Measurements from ENCODE around the gene CDH15. TPM values are rescaled to one million over a fixed set of nuclear protein-coding genes. Genes with fewer than 3 reads are reported as not detected.

CDH15 gene
- polyA plus RNA-seq, 2 of the 4 experiments (the other 2 are of a cell fraction): 0.05 to 0.08 TPM

- Histone ChIP-seq H3K27ac (no peak overlapping the region), H3K4me2 (no peak overlapping the region), H3K4me1 (no peaks in the 10 kb centered on the region), H3K9me3 (no peaks in the 10 kb centered on the region), H3K4me3 (no peak overlapping the region)
- TF ChIP-seq CEBPB (IDR thresholded peaks at IDR 0.05): no peak
- no peak for TF ChIP-seq CHD4 (IDR thresholded peaks at IDR 0.05; ENCODE audit: borderline replicate concordance)
- TF ChIP-seq, protein P1, sequence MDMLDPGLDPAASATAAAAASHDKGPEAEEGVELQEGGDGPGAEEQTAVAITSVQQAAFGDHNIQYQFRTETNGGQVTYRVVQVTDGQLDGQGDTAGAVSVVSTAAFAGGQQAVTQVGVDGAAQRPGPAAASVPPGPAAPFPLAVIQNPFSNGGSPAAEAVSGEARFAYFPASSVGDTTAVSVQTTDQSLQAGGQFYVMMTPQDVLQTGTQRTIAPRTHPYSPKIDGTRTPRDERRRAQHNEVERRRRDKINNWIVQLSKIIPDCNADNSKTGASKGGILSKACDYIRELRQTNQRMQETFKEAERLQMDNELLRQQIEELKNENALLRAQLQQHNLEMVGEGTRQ (IDR thresholded peaks at IDR 0.05): no peak
- no peak for TF ChIP-seq CHD2 (IDR thresholded peaks at IDR 0.05; ENCODE audit: low read length, partially characterized antibody)
- TF ChIP-seq PHF8 (IDR thresholded peaks at IDR 0.05; ENCODE audit: borderline replicate concordance, low read depth): no peak
- no peak for TF ChIP-seq POLR2AphosphoS2 (conservative IDR thresholded peaks at IDR 0.05; ENCODE audit: low read length)
- WGBS (ENCODE audit: missing lambda C conversion rate): 92% methylated on average over 11 of the region's 12 CpGs
- DNase-seq (ENCODE audit: low read depth in 1 of 2, low spot score in 1 of 2): no peak
- CTCF ChIA-PET: no interaction called here
- no peak for ATAC-seq
- POLR2A ChIA-PET: no interaction called here
- FAIRE-seq: no peak
These were observed 31.6 kb upstream of the CDH15 start for GRCh38 chr16:89139907-89140361.

- ChIA-PET CTCF (no interaction called here), POLR2A (no interaction called here)
- Histone ChIP-seq H3K27ac (no peak overlapping the region), H3K4me2 (no peak overlapping the region), H3K4me3 (no peak overlapping the region), H3K9me3 (no peaks in the 10 kb centered on the region), H3K4me1 (no peaks in the 10 kb centered on the region)
- ATAC-seq (no peak), FAIRE-seq (no peak), DNase-seq (ENCODE audit: low read depth in 1 of 2, low spot score in 1 of 2) (no peak)
- 94% methylated on average over 10 of the region's 13 CpGs for WGBS (ENCODE audit: missing lambda C conversion rate)
- TF ChIP-seq PBX3 (IDR thresholded peaks at IDR 0.05) (no peak), ZNF302 (CRISPR knock-in tag; IDR thresholded peaks at IDR 0.05) (no peak), EHF (CRISPR knock-in tag; IDR thresholded peaks at IDR 0.05) (no peak), RAD21 (conservative IDR thresholded peaks at IDR 0.05 in 1 of 2, IDR thresholded peaks at IDR 0.05 in 1 of 2) (no peak), NFE2L2 (conservative IDR thresholded peaks at IDR 0.05; ENCODE audit: low read length) (no peak), ZSCAN20 (CRISPR knock-in tag; IDR thresholded peaks at IDR 0.05) (no peak), MAFK (IDR thresholded peaks at IDR 0.05; ENCODE audit: partially characterized antibody) (no peak), EHMT2 (IDR thresholded peaks at IDR 0.05; ENCODE audit: low read depth) (no peak), BHLHE40 (IDR thresholded peaks at IDR 0.05; ENCODE audit: low read depth, low read length) (no peak), HDAC2 (IDR thresholded peaks at IDR 0.05) (no peak), TP53 (CRISPR knock-in tag; IDR thresholded peaks at IDR 0.05) (no peak), MYC (IDR thresholded peaks at IDR 0.05; ENCODE audit: borderline replicate concordance, low read length) (no peak), ESRRA (IDR thresholded peaks at IDR 0.05; ENCODE audit: borderline replicate concordance, low read length) (no peak), HOXB5 (CRISPR knock-in tag; IDR thresholded peaks at IDR 0.05) (no peak), ZFP36 (IDR thresholded peaks at IDR 0.05; ENCODE audit: borderline replicate concordance, partially characterized antibody) (no peak), CBX8 (IDR thresholded peaks at IDR 0.05) (no peak)
- TF ChIP-seq, protein P2, sequence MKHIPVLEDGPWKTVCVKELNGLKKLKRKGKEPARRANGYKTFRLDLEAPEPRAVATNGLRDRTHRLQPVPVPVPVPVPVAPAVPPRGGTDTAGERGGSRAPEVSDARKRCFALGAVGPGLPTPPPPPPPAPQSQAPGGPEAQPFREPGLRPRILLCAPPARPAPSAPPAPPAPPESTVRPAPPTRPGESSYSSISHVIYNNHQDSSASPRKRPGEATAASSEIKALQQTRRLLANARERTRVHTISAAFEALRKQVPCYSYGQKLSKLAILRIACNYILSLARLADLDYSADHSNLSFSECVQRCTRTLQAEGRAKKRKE (CRISPR knock-in tag; IDR thresholded peaks at IDR 0.05; ENCODE audit: low read depth): no peak
- TF ChIP-seq, protein P3, sequence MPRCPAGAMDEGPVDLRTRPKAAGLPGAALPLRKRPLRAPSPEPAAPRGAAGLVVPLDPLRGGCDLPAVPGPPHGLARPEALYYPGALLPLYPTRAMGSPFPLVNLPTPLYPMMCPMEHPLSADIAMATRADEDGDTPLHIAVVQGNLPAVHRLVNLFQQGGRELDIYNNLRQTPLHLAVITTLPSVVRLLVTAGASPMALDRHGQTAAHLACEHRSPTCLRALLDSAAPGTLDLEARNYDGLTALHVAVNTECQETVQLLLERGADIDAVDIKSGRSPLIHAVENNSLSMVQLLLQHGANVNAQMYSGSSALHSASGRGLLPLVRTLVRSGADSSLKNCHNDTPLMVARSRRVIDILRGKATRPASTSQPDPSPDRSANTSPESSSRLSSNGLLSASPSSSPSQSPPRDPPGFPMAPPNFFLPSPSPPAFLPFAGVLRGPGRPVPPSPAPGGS (IDR thresholded peaks at IDR 0.05): no peak
- TF ChIP-seq, protein P4, sequence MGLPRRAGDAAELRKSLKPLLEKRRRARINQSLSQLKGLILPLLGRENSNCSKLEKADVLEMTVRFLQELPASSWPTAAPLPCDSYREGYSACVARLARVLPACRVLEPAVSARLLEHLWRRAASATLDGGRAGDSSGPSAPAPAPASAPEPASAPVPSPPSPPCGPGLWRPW (IDR thresholded peaks at IDR 0.05): no peak
These were observed 31.1 kb upstream of the CDH15 start for GRCh38 chr16:89140401-89140800.

Measured in A549 (cell line).